ENCODE data around the gene CDK18.

Gene CDK18

DNA sequence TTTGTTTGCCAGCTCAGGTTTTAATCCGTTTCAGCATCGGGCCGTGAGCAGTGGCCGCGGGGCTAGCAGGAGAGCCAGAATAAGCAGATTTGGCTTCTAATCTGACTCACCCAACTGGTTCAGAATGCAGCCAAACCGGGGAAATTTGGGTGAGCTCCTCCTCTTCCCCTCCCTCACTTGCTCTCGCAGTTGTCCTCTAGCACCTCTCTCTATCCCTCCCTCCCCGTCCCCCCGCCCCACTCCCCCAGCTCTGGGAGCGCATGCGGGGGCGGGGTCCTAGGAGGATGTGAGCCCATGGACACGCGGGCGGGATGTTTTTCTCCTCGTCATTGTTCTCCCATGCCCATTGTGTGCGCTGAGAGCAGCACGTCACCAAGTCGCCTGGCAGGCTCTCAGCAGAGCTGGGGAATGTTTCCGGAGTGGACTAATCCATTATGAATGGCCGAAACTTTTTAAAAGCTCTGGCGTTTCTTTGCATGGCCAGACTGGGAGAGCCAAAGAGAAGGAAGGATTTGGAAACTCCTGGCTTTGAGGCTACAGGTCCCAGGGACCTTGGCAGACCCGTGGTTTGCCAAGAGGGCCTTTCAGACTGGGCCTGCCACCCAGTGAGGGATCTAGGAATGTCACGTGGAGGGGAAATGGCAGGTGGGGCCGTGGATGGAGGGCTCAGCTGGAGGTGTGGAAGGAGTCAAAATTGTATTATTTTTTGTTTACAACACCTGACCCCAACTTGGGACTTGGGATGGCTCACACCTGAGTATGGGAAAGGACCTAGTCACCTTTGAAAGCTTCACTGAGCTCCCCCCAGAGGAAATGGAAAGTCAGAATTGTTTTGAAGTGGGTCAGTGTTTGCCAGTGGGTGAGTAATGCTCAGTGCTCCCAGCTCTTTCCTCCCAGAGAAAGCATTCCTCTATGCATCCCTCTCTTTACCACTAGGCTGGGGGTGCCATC is 39.2 kb downstream of the CDK18 start:
- Histone ChIP-seq H4K8ac (ENCODE audit: low read depth, low read length) (no peak overlapping the region), H3K23ac (ENCODE audit: low read length) (no peak overlapping the region), H3K18ac (ENCODE audit: low read length) (no peak overlapping the region), H2BK5ac (ENCODE audit: low read length) (no peak overlapping the region), H3K4me3 (ENCODE audit: low read length) (no peak overlapping the region), H3K9ac (ENCODE audit: low read length) (peak overlapping the region; percentile 61), H3K4me2 (ENCODE audit: low read length) (peak overlapping the region; percentile 56), H3K4me1 (ENCODE audit: control insufficient read depth, low read depth, low read length) (no peaks in the 10 kb centered on the region), H3K27ac (ENCODE audit: low read depth, low read length) (no peak overlapping the region), H3K36me3 (ENCODE audit: control insufficient read depth, insufficient read depth, low read length) (no peaks in the 10 kb centered on the region), H3K4ac (ENCODE audit: low read depth, low read length) (no peak overlapping the region), H2BK15ac (replicated peaks; ENCODE audit: low read depth) (no peak overlapping the region), H3K56ac (ENCODE audit: low read length) (peak overlapping the region; percentile 80), H3K27me3 (ENCODE audit: insufficient read depth, low read length, poor library complexity) (no peaks in the 10 kb centered on the region), H2AK5ac (ENCODE audit: low read length) (no peak overlapping the region), H3K79me1 (ENCODE audit: low read length) (no peaks in the 10 kb centered on the region), H3K79me2 (ENCODE audit: control insufficient read depth, insufficient read depth, low read length) (no peaks in the 10 kb centered on the region), H2BK120ac (ENCODE audit: low read depth, low read length) (peak overlapping the region; percentile 3), H4K5ac (ENCODE audit: low read length) (no peak overlapping the region)
- no CpG with 5 or more reads among the region's 25 CpGs for WGBS (ENCODE audit: extremely low coverage, insufficient coverage, low lambda C conversion rate)
- DNase-seq: peak; percentile 95

DNA sequence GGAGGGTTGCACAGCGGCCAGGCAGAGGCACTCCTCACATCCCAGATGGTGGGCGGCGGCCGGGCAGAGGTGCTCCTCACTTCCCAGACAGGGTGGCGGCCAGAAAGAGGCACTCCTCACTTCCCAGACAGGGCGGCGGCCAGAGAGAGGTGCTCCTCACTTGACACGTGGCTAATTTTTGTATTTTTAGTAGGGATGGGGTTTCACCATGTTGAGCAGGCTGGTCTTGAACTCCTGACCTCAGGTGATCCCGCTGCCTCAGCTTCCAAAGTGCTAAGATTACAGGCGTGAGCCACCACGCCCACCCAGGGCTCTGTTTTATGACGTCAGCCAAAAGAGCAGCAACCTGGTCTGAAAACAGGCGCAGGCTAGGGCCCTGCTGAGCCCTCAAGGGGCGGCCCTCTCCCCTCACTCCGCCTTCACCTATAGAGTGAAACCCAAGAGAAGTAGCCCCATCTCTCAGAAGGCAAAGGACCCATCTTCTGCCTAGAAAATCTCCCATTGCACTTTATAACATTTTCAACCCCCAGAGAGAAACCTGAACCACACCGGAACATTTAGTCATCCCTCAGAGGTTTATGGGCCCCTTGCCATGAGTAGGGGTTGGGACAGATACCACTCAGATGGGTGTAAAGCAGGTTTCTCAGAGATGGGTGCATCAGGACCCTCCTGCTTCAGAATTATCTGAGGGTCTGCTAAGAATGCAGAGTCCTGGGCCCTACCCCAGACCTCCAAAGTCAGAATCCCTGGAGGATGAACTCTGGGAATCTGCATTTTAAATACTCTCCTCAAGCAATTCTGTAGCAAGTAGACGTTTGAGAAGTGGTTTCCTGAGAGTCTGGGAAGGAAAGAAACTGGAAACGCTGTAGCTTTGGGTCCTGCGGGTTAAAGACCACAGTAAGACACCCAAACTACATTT is 40.8 kb downstream of the CDK18 start:
- WGBS (ENCODE audit: extremely low coverage, insufficient coverage, low lambda C conversion rate): no CpG with 5 or more reads among the region's 19 CpGs
- H3K79me2 ChIP-seq (ENCODE audit: control insufficient read depth, insufficient read depth, low read length): no peaks in the 10 kb centered on the region
- H3K4me1 ChIP-seq (ENCODE audit: control insufficient read depth, low read depth, low read length): no peaks in the 10 kb centered on the region
- no peak overlapping the region for H2BK120ac ChIP-seq (ENCODE audit: low read depth, low read length)
- H3K27ac ChIP-seq (ENCODE audit: low read depth, low read length): no peak overlapping the region
- H4K5ac ChIP-seq (ENCODE audit: low read length): no peak overlapping the region
- H3K18ac ChIP-seq (ENCODE audit: low read length): no peak overlapping the region
- H3K4me3 ChIP-seq (ENCODE audit: low read length): no peak overlapping the region
- H2BK5ac ChIP-seq (ENCODE audit: low read length): no peak overlapping the region
- no peak overlapping the region for H2AK5ac ChIP-seq (ENCODE audit: low read length)
- no peak overlapping the region for H3K4me2 ChIP-seq (ENCODE audit: low read length)
- no peak overlapping the region for H4K8ac ChIP-seq (ENCODE audit: low read depth, low read length)
- H3K56ac ChIP-seq (ENCODE audit: low read length): no peak overlapping the region
- H3K36me3 ChIP-seq (ENCODE audit: control insufficient read depth, insufficient read depth, low read length): no peaks in the 10 kb centered on the region
- no peak overlapping the region for H3K4ac ChIP-seq (ENCODE audit: low read depth, low read length)
- H3K9ac ChIP-seq (ENCODE audit: low read length): no peak overlapping the region
- H2BK15ac ChIP-seq (replicated peaks; ENCODE audit: low read depth): no peak overlapping the region
- DNase-seq: no peak
- H3K79me1 ChIP-seq (ENCODE audit: low read length): no peaks in the 10 kb centered on the region
- H3K23ac ChIP-seq (ENCODE audit: low read length): no peak overlapping the region
- H3K27me3 ChIP-seq (ENCODE audit: insufficient read depth, low read length, poor library complexity): no peaks in the 10 kb centered on the region

DNA sequence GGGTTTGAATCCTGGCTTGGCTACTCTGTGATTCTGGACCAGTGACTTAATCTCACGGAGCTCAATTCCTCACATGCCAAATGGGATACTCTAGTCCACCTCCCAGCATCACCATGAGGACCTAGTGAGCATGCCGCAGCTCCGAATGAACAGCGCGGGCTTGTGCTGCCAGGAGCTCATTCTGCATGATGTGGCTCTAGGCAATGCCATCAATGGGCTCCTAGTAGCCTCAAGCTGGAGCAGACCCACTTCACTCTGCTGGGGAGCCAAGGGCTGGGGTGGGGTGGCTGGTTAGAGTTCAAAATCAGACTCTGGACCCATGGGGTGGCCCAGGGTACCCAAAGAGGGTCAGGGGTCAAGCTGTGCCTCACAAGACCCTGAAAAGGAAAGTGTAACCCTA is 41.5 kb downstream of the CDK18 start:
- Histone ChIP-seq H3K36me3 (ENCODE audit: control insufficient read depth, insufficient read depth, low read length) (no peaks in the 10 kb centered on the region), H3K4me3 (ENCODE audit: low read length) (no peak overlapping the region)
- no peak for DNase-seq

DNA sequence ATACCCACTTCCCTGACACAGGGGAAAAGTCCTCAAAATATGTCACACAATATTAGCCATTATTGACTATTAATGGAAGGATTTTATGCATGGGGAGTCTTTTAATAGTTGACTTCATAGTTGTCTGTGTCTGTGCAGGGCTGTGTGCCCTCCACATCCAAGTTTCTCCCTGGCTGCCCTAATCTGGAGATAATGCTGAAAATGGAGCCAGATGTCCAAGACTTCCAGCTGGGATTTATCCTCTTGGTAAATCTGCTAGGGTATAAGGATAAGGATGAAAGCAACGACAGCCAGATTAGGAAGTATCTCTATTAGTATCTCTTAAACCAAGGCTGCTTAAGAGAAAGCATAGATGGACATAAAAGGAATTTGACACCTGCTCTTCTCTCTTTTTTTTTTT is 42.1 kb downstream of the CDK18 start:
- no peak overlapping the region for H2BK120ac ChIP-seq (ENCODE audit: low read depth, low read length)
- H3K23ac ChIP-seq (ENCODE audit: low read length): no peak overlapping the region
- H3K56ac ChIP-seq (ENCODE audit: low read length): no peak overlapping the region
- H3K9ac ChIP-seq (ENCODE audit: low read length): no peak overlapping the region
- no CpG with 5 or more reads among the region's 1 CpG for WGBS (ENCODE audit: extremely low coverage, insufficient coverage, low lambda C conversion rate)
- no peak overlapping the region for H2AK5ac ChIP-seq (ENCODE audit: low read length)
- no peaks in the 10 kb centered on the region for H3K27me3 ChIP-seq (ENCODE audit: insufficient read depth, low read length, poor library complexity)
- H2BK15ac ChIP-seq (replicated peaks; ENCODE audit: low read depth): no peak overlapping the region
- no peak overlapping the region for H3K4ac ChIP-seq (ENCODE audit: low read depth, low read length)
- no peak overlapping the region for H2BK5ac ChIP-seq (ENCODE audit: low read length)
- H3K4me2 ChIP-seq (ENCODE audit: low read length): no peak overlapping the region
- no peaks in the 10 kb centered on the region for H3K4me1 ChIP-seq (ENCODE audit: control insufficient read depth, low read depth, low read length)
- H3K18ac ChIP-seq (ENCODE audit: low read length): no peak overlapping the region
- no peak overlapping the region for H3K27ac ChIP-seq (ENCODE audit: low read depth, low read length)
- no peak overlapping the region for H4K5ac ChIP-seq (ENCODE audit: low read length)
- H3K4me3 ChIP-seq (ENCODE audit: low read length): no peak overlapping the region
- no peaks in the 10 kb centered on the region for H3K36me3 ChIP-seq (ENCODE audit: control insufficient read depth, insufficient read depth, low read length)
- no peak for DNase-seq
- no peak overlapping the region for H4K8ac ChIP-seq (ENCODE audit: low read depth, low read length)
- no peaks in the 10 kb centered on the region for H3K79me1 ChIP-seq (ENCODE audit: low read length)
- H3K79me2 ChIP-seq (ENCODE audit: control insufficient read depth, insufficient read depth, low read length): no peaks in the 10 kb centered on the region

More for the DNA sequence above, 41.5 kb downstream of the CDK18 start:
- Histone ChIP-seq H2BK5ac (ENCODE audit: low read length) (no peak overlapping the region), H3K23ac (ENCODE audit: low read length) (no peak overlapping the region), H3K4me1 (ENCODE audit: control insufficient read depth, low read depth, low read length) (no peaks in the 10 kb centered on the region), H3K27ac (ENCODE audit: low read depth, low read length) (no peak overlapping the region), H3K27me3 (ENCODE audit: insufficient read depth, low read length, poor library complexity) (no peaks in the 10 kb centered on the region), H2BK120ac (ENCODE audit: low read depth, low read length) (no peak overlapping the region), H3K4me2 (ENCODE audit: low read length) (no peak overlapping the region), H2BK15ac (replicated peaks; ENCODE audit: low read depth) (no peak overlapping the region), H3K9ac (ENCODE audit: low read length) (no peak overlapping the region), H3K4ac (ENCODE audit: low read depth, low read length) (no peak overlapping the region), H4K8ac (ENCODE audit: low read depth, low read length) (no peak overlapping the region), H3K79me2 (ENCODE audit: control insufficient read depth, insufficient read depth, low read length) (no peaks in the 10 kb centered on the region), H3K18ac (ENCODE audit: low read length) (no peak overlapping the region), H4K5ac (ENCODE audit: low read length) (no peak overlapping the region), H2AK5ac (ENCODE audit: low read length) (no peak overlapping the region), H3K79me1 (ENCODE audit: low read length) (no peaks in the 10 kb centered on the region), H3K56ac (ENCODE audit: low read length) (no peak overlapping the region)
- no CpG with 5 or more reads among the region's 5 CpGs for WGBS (ENCODE audit: extremely low coverage, insufficient coverage, low lambda C conversion rate)

DNA sequence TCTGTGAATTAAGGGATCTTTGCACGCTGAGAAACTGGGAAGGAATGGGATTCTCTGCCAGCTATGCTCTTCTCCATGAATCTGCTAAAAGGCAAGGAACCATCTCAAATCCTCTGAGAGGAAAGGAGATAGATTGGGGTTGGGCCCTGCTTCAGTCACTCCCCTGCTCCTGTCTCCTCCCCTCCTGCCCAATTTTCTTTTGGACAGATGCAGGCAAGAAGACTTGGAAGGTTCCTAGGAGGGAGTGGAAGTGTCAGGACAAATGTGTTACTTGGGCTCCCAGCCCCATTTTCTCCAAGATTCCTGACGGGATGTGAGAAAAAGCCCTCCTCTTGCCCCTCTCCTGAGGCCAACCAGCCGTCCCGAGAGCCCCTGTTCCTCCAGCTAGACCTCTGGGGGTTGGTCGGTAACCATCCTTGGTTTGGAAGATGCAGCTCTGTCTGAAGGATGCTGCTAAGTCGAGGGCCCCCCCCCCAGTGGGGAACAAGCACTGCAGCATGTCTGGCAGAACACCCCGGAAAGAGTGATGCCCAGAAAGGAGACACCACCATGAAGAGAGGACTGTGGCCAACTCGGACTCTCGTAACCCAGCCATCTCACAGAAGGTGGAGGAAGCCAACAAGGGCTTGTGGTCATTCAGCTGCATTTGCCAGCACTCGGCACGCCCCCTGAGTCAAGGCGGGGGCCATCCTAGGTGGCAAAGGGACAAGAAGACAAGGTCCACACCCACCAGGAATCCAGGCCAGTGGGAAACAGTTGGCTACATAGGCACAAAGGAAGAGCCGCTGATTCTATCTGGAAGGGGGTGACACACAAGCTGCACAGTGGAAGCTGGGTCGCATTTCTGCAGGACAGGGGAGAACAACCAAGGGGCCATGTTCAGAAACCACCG is 43.7 kb downstream of the CDK18 start:
- Histone ChIP-seq H3K4ac (ENCODE audit: low read depth, low read length) (no peak overlapping the region), H3K56ac (ENCODE audit: low read length) (no peak overlapping the region), H2BK120ac (ENCODE audit: low read depth, low read length) (no peak overlapping the region), H3K27me3 (ENCODE audit: insufficient read depth, low read length, poor library complexity) (no peaks in the 10 kb centered on the region), H4K8ac (ENCODE audit: low read depth, low read length) (no peak overlapping the region), H2AK5ac (ENCODE audit: low read length) (no peak overlapping the region), H2BK15ac (replicated peaks; ENCODE audit: low read depth) (no peak overlapping the region), H3K9ac (ENCODE audit: low read length) (no peak overlapping the region), H3K27ac (ENCODE audit: low read depth, low read length) (no peak overlapping the region), H3K79me1 (ENCODE audit: low read length) (no peaks in the 10 kb centered on the region), H3K4me3 (ENCODE audit: low read length) (no peak overlapping the region), H3K23ac (ENCODE audit: low read length) (no peak overlapping the region), H2BK5ac (ENCODE audit: low read length) (no peak overlapping the region), H3K4me2 (ENCODE audit: low read length) (no peak overlapping the region), H3K18ac (ENCODE audit: low read length) (no peak overlapping the region), H3K36me3 (ENCODE audit: control insufficient read depth, insufficient read depth, low read length) (no peaks in the 10 kb centered on the region), H4K5ac (ENCODE audit: low read length) (no peak overlapping the region), H3K4me1 (ENCODE audit: control insufficient read depth, low read depth, low read length) (no peaks in the 10 kb centered on the region), H3K79me2 (ENCODE audit: control insufficient read depth, insufficient read depth, low read length) (no peaks in the 10 kb centered on the region)
- DNase-seq: peak; percentile 27
- no CpG with 5 or more reads among the region's 15 CpGs for WGBS (ENCODE audit: extremely low coverage, insufficient coverage, low lambda C conversion rate)
